Renal pelvis (tissue), 4 donors: ENCODE data around the gene PMP22. TPM values are rescaled to one million over a fixed set of nuclear protein-coding genes. Genes with fewer than 3 reads are reported as not detected.

Experiments
- DNase-seq: peaks from one replicate; pipeline ENCODE4 v3.0.0-alpha.2; 2013
- polyA plus RNA-seq, 3 donors: library from polyadenylated mRNA; unstranded; fragments of 120-200 nt; gene quantifications; one replicate each; pipeline ENCODE4 v1.2.1, GENCODE V29; 2013; ENCODE audit not compliant: insufficient read length in 3 of 3

Gene PMP22
- polyA plus RNA-seq, 3 donors = 51.3 to 71.0 (median 56.1) TPM

- no peak for DNase-seq
These were observed 19.0 kb upstream of the PMP22 start for GRCh38 chr17:15284107-15284506.

GRCh38 chr17:15281909-15282308 is 16.8 kb upstream of the PMP22 start:
- no peak for DNase-seq

GRCh38 chr17:15278924-15279477 is 13.9 kb upstream of the PMP22 start:
- DNase-seq = no peak

- peak; percentile 39 for DNase-seq
These were observed 13.3 kb upstream of the PMP22 start for GRCh38 chr17:15278380-15278779.

- no peak for DNase-seq
These were observed 8.9 kb upstream of the PMP22 start for GRCh38 chr17:15274017-15274416.

GRCh38 chr17:15273141-15273793 is 8.1 kb upstream of the PMP22 start:
- no peak for DNase-seq

- DNase-seq = no peak
These were observed 6.6 kb upstream of the PMP22 start for GRCh38 chr17:15271741-15272140.

- no peak for DNase-seq
These were observed 5.7 kb upstream of the PMP22 start for GRCh38 chr17:15270628-15271381.

- DNase-seq = no peak
These were observed 4.6 kb upstream of the PMP22 start for GRCh38 chr17:15269780-15270089.

- DNase-seq = no peak
These were observed 4.1 kb upstream of the PMP22 start for GRCh38 chr17:15269087-15269779.

GRCh38 chr17:15268461-15268860 is 3.3 kb upstream of the PMP22 start:
- DNase-seq = no peak

GRCh38 chr17:15267996-15268395 is 2.9 kb upstream of the PMP22 start:
- no peak for DNase-seq

- DNase-seq = no peak
These were observed 1.4 kb upstream of the PMP22 start for GRCh38 chr17:15266325-15267125.

- no peak for DNase-seq
These were observed 584 bp downstream of the PMP22 start for GRCh38 chr17:15264542-15264941.

- no peak for DNase-seq
These were observed 1.4 kb downstream of the PMP22 start for GRCh38 chr17:15263680-15264079.

- DNase-seq = peak; percentile 73
These were observed 1.9 kb downstream of the PMP22 start for GRCh38 chr17:15263206-15263579.

GRCh38 chr17:15262291-15263205 is 2.6 kb downstream of the PMP22 start:
- DNase-seq = peak; percentile 70

- DNase-seq = peak; percentile 20
These were observed 3.3 kb downstream of the PMP22 start for GRCh38 chr17:15261802-15262290.

GRCh38 chr17:15261258-15261801 is 3.8 kb downstream of the PMP22 start:
- peak; percentile 38 for DNase-seq
